Sigmoid colon (tissue), 7 donors: Measurements from ENCODE around the gene ATP10B. TPM values are rescaled to one million over a fixed set of nuclear protein-coding genes. Genes with fewer than 3 reads are reported as not detected.

Experiments
- DNase-seq: peaks from one replicate; pipeline ENCODE4 v3.0.0-alpha.2; 2019
- H3K27ac ChIP-seq, 4 donors: fragments of 200-600 bp; sonication (generic); one replicate each; pipeline ENCODE4 v1.5.1; 2016 to 2019; ENCODE audit warnings: mild to moderate bottlenecking in 1 of 4
- H3K27me3 ChIP-seq, 3 donors: fragments of 200-600 bp; sonication (generic); one replicate each; pipeline ENCODE4 v1.5.1; 2019; ENCODE audit warnings: mild to moderate bottlenecking in 1 of 3
- H3K36me3 ChIP-seq, 4 donors: fragments of 200-600 bp; sonication (generic); one replicate each; pipeline ENCODE4 v1.5.1; 2016 to 2019
- H3K4me1 ChIP-seq, 4 donors: fragments of 200-600 bp; sonication (generic); one replicate each; pipeline ENCODE4 v1.5.1; 2017 to 2019
- H3K4me3 ChIP-seq, 4 donors: fragments of 200-600 bp; sonication (generic); one replicate each; pipeline ENCODE4 v1.5.1; 2017 to 2019; ENCODE audit warnings: mild to moderate bottlenecking in 2 of 4, moderate library complexity in 1 of 4
- H3K9me3 ChIP-seq, 4 donors: fragments of 200-600 bp in 3 of 4; sonication (generic) in 3 of 4; one replicate each; pipeline versions ENCODE4 v1.5.1 to v1.6.1; 2013 to 2019
- EP300 ChIP-seq, 4 donors: sonication (generic); formaldehyde crosslinking; IDR thresholded peaks; one replicate each; pipeline ENCODE4 v1.6.1; 2017; ENCODE audit warnings: antibody characterized with exemption in 4 of 4
- POLR2A ChIP-seq, 2 donors: fragments of 450-650 bp; IDR thresholded peaks; one replicate each; pipeline ENCODE4 v1.6.1; 2016; ENCODE audit warnings: antibody characterized with exemption in 2 of 2, mild to moderate bottlenecking in 2 of 2, moderate library complexity in 2 of 2
- POLR2AphosphoS5 ChIP-seq, 4 donors: sonication (generic); formaldehyde crosslinking; IDR thresholded peaks; one replicate each; pipeline ENCODE4 v1.6.1; 2017; ENCODE audit warnings: antibody characterized with exemption in 4 of 4
- WGBS, 2 donors: extraction: QIAGEN DNeasy Blood & Tissue Kit; methylation state at CpG; one replicate each; pipeline ENCODE4 v1.1.7; 2013; 5-methylcytosine and 5-hydroxymethylcytosine counted together
- intact Hi-C: fragments of 100-400 bp; cut with DNase I; formaldehyde crosslinking; loops from one replicate; pipeline ENCODE4 v1.15.1; 2023
- polyA plus RNA-seq, 3 donors: library from polyadenylated mRNA; stranded (reverse); fragments of 200-250 nt; gene quantifications; one replicate each; pipeline ENCODE4 v1.2.3, GENCODE V29; 2013
- total RNA-seq, 4 donors: library from RNA; depleted of rRNA; stranded (reverse); fragments of >200 nt; gene quantifications; one replicate each; pipeline ENCODE4 v1.1.0, GENCODE V29; 2016
- TF ChIP-seq, protein P1 (sequence below), 4 experiments: fragments of 450-650 bp in 3 of 4; fragments of 200-600 bp in 1 of 4; IDR thresholded peaks; one replicate each; pipeline ENCODE4 v1.5.1; 2016 to 2019; ENCODE audit warnings: antibody characterized with exemption in 4 of 4, mild to moderate bottlenecking in 3 of 4, moderate library complexity in 2 of 4
- donor health status: healthy with polysubstance abuse.
- donor health status: Bipolar disorder and iron deficiency.
- donor health status: healthy.

The ATP10B gene
- total and polyA plus RNA-seq, 7 donors, result 0.16 to 57.7 (median 1.4) TPM

- no peak overlapping the region for H3K27ac ChIP-seq
- no peak for TF ChIP-seq POLR2A (IDR thresholded peaks at IDR 0.05)
- H3K27me3 ChIP-seq, result no peaks in the 10 kb centered on the region
- no peaks in the 10 kb centered on the region for H3K36me3 ChIP-seq
- H3K4me1 ChIP-seq, result no peaks in the 10 kb centered on the region
- WGBS, 2 donors, result 91 to 93% methylated on average over 6 of the region's 6 CpGs
- no peak overlapping the region for H3K4me3 ChIP-seq
- H3K9me3 ChIP-seq, result no peaks in the 10 kb centered on the region
- no peak for DNase-seq
- intact Hi-C loops, result no loop called here
Observed at GRCh38 chr5:160520609-160521391, 331.2 kb downstream of the ATP10B start.

- WGBS, 2 donors, result 96 to 97% methylated on average over 8 of the region's 8 CpGs
Observed at GRCh38 chr5:160516696-160517530, 335.1 kb downstream of the ATP10B start.

GRCh38 chr5:160514866-160515265, 337.1 kb downstream of the ATP10B start:
- Histone ChIP-seq H3K27me3 (no peaks in the 10 kb centered on the region), H3K27ac (no peak overlapping the region), H3K36me3 (no peaks in the 10 kb centered on the region), H3K9me3 (no peaks in the 10 kb centered on the region), H3K4me3 (no peak overlapping the region), H3K4me1 (no peaks in the 10 kb centered on the region)
- WGBS, 2 donors, result 94 to 98% methylated on average over 3 of the region's 3 CpGs
- no peak for DNase-seq
- intact Hi-C loops, result no loop called here
- TF ChIP-seq, protein P1, sequence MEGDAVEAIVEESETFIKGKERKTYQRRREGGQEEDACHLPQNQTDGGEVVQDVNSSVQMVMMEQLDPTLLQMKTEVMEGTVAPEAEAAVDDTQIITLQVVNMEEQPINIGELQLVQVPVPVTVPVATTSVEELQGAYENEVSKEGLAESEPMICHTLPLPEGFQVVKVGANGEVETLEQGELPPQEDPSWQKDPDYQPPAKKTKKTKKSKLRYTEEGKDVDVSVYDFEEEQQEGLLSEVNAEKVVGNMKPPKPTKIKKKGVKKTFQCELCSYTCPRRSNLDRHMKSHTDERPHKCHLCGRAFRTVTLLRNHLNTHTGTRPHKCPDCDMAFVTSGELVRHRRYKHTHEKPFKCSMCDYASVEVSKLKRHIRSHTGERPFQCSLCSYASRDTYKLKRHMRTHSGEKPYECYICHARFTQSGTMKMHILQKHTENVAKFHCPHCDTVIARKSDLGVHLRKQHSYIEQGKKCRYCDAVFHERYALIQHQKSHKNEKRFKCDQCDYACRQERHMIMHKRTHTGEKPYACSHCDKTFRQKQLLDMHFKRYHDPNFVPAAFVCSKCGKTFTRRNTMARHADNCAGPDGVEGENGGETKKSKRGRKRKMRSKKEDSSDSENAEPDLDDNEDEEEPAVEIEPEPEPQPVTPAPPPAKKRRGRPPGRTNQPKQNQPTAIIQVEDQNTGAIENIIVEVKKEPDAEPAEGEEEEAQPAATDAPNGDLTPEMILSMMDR (IDR thresholded peaks at IDR 0.05), result no peak
- no peak for TF ChIP-seq POLR2AphosphoS5 (IDR thresholded peaks at IDR 0.05)
- TF ChIP-seq EP300 (IDR thresholded peaks at IDR 0.05), result no peak
- TF ChIP-seq POLR2A (IDR thresholded peaks at IDR 0.05), result no peak

More at GRCh38 chr5:160516696-160517530, 335.1 kb downstream of the ATP10B start:
- TF ChIP-seq POLR2AphosphoS5 (IDR thresholded peaks at IDR 0.05) (no peak), POLR2A (IDR thresholded peaks at IDR 0.05) (no peak), EP300 (IDR thresholded peaks at IDR 0.05) (no peak)
- TF ChIP-seq, protein P1 (IDR thresholded peaks at IDR 0.05), result no peak
- no peaks in the 10 kb centered on the region for H3K4me1 ChIP-seq
- H3K9me3 ChIP-seq, result no peaks in the 10 kb centered on the region
- H3K4me3 ChIP-seq, result no peak overlapping the region
- no peaks in the 10 kb centered on the region for H3K27me3 ChIP-seq
- intact Hi-C loops, result no loop called here
- DNase-seq, result no peak
- H3K36me3 ChIP-seq, result no peaks in the 10 kb centered on the region
- no peak overlapping the region for H3K27ac ChIP-seq

- Histone ChIP-seq H3K4me1 (no peaks in the 10 kb centered on the region), H3K9me3 (no peaks in the 10 kb centered on the region), H3K27ac (no peak overlapping the region), H3K27me3 (no peaks in the 10 kb centered on the region), H3K36me3 (no peaks in the 10 kb centered on the region), H3K4me3 (no peak overlapping the region)
- 85 to 87% methylated on average over 2 of the region's 2 CpGs for whole genome bisulfite sequencing, 2 donors
- TF ChIP-seq POLR2AphosphoS5 (IDR thresholded peaks at IDR 0.05) (no peak), POLR2A (IDR thresholded peaks at IDR 0.05) (no peak), EP300 (IDR thresholded peaks at IDR 0.05) (no peak)
- TF ChIP-seq, protein P1 (IDR thresholded peaks at IDR 0.05), result no peak
- intact Hi-C loops, result no loop called here
- no peak for DNase-seq
Observed at GRCh38 chr5:160514191-160514590, 337.8 kb downstream of the ATP10B start.

GRCh38 chr5:160513485-160513884, 338.5 kb downstream of the ATP10B start:
- no peak overlapping the region for H3K4me3 ChIP-seq
- H3K36me3 ChIP-seq, result no peaks in the 10 kb centered on the region
- peaks cover 0 to 3% (median 0%) of the 10 kb centered on the region in 4 donors for H3K4me1 ChIP-seq

More at GRCh38 chr5:160513485-160513884, 338.5 kb downstream of the ATP10B start:
- intact Hi-C loops, result no loop called here
- DNase-seq, result no peak
- Histone ChIP-seq H3K27me3 (no peaks in the 10 kb centered on the region), H3K27ac (no peak overlapping the region), H3K9me3 (no peaks in the 10 kb centered on the region)
- TF ChIP-seq POLR2AphosphoS5 (IDR thresholded peaks at IDR 0.05), result no peak
- no peak for TF ChIP-seq POLR2A (IDR thresholded peaks at IDR 0.05)
- TF ChIP-seq, protein P1 (IDR thresholded peaks at IDR 0.05), result no peak
- TF ChIP-seq EP300 (IDR thresholded peaks at IDR 0.05), result no peak
